Activated CD4-positive, CD25-positive, alpha-beta regulatory T cell treated with anti-CD3 and anti-CD28 coated beads, Interleukin-2, amount 50 U/mL, for 16 hours (primary cell): Measurements from ENCODE around the gene SERINC4.
"Not testable (repeated sequence)": the region's sequence is repeated elsewhere in the genome, so short reads cannot be mapped to it uniquely, and the experiment has no call there.

Source experiments
- DNase-seq: peaks from one replicate; pipeline ENCODE4 v3.0.0-alpha.2; 2020; ENCODE audit warnings: low read depth, low spot score

The SERINC4 gene

DNA sequence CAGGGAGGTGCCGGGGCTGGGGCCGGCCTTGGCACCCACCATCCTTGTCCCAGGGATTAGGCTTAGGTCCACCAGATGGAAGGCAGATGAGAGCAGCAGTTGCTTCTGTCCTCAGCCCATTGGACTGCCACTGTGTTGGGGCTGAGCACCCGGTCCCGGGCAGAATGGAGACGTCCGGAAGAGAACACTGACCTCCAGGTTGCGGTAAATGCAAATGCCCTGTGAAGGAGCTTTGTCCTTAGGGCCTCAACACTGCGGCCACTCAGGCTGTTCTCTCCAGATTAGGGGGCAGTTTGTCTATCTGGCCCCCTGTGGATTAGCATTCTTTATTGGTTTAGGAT, at the start of gene SERINC4:
Gene SERINC4 (minus strand): TSS at position 276 of the 341 bp plus-strand sequence. CDS start 234 bp downstream, at position 42.
- no peak for DNase-seq

- no peak for DNase-seq
These were observed 45.4 kb upstream of the SERINC4 start for GRCh38 chr15:43845421-43845820.

DNA sequence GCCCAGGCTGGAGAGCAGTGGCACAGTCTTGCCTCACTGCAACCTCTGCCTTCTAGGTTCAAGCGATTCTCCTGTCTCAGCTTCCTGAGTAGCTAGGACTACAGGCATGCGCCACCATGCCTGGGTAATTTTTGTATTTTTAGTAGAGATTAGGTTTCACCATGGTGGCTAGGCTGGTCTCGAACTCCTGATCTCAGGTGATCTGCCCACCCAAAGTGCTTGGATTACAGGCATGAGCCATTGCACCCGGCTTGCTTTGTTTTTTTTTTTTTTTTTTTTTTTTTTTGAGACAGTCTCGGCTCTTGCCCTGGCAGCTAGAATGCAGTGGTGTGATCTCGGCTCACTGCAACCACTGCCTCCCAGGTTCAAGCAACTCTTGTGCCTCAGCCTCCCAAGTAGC, 32.5 kb upstream of the SERINC4 start:
- not testable (repeated sequence) for DNase-seq

DNA sequence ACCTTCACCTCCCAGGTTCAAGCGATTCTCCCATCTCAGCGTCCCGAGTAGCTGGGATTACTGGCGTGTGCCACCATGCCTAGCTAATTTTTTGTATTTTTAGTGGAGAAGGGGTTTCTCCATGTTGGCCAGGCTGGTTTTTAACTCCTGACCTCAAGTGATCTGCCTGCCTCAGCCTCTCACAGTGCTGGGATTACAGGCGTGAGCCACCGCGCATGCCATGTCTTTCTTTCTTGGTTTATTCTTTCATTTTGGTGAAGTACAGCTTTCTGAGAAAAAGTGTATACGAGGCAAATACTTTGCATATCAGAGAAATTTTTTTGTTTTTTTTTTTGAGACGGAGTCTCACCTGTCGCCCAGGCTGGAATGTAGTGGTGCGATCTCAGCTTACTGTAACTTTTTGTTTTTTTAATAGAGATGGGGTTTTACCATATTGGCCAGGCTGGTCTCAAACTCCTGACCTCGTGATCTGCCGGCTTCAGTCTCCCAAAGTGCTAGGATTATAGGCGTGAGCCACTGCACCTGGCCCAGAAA, 31.6 kb upstream of the SERINC4 start:
- DNase-seq, result not testable (repeated sequence)

DNA sequence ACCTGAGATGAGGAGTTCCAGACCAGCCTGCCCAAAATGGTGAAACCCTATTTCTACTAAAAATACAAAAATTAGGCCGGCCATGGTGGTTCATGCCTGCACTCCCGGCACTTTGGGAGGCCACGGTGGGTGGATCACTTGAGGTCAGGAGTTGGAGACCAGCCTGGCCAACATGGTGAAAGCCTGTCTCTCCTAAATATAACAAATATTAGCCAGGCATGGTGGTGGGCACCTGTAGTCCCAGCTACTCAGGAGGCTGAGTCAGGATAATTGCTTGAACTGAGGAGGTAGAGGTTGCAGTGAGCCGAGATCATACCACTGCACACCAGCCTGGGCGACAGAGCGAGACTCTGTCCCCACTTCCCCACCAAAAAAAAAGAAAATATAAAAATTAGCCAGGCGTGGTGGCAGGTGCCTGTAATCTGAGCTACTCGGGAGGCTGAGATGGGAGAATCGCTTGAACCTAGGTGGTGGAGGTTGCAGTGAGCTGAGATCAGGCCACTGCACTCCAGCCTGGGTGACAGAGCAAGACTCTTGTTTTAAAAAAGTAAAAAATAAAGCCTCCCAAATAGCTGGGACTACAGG, 30.8 kb upstream of the SERINC4 start:
- not testable (repeated sequence) for DNase-seq

DNA sequence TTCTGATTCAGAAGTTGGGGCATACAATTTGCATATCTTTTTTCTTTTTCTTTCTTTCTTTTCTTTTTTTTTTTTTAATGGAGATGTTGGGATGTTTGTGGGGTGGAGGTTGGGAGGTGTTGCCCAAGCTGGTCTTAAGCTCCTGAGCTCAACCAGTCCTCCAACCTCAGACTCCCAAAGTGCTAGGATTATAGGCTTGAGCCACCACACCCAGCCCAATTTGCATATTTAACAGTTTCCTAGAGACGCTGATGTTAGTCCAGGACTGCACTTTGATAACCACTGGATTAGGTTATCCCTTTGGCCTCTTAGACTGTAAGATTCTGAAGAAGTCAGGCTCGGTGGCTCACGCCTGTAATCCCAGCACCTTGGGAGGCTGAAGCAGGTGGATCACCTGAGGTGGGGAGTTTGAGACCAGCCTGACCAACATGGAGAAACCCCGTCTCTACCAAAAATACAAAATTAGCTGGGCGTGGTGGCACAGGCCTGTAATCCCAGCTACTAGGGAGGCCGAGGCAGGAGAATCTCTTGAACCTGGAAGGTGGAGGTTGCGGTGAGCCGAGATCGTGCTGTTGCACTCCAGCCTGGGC, 30.0 kb upstream of the SERINC4 start:
- DNase-seq, result not testable (repeated sequence)

GRCh38 chr15:43828061-43828657, 28.1 kb upstream of the SERINC4 start:
- DNase-seq, result no peak

DNA sequence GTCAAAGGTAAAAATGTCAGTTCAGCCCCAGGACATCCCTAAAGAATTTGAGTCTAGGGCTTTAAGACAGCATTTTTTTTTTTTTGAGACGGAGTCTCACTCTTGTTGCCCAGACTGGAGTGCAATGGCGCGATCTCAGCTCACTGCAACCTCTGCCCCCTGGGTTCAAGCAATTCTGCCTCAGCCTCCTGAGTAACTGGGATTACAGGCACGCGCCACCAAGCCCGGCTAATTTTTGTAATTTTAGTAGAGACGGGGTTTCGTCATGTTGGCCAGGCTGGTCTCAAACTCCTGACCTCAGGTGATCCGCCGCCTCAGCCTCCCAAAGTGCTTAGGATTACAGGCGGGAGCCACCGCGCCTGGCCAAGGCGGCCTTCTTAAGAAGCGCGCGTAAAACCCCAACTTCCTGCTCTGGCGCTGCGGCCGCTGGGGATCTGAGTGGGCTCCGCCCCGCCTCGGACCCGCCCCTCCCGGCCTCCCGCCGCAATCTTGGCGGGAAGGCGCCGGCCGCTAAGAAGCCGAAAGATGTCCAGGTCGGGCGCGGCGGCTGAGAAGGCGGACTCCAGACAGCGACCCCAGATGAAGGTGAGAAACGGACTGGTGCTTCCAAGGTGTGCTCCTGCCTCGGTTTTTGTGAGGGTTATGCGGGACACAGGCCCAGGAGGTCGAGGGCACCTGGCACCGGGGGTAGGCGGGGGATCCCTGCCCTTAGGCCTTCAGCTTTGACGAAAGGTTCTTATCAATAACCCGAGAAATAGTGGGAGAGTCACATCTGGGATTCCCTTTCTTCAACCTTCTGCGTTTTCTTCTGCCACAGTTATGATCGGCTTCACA, 26.7 kb upstream of the SERINC4 start, which contains the start of gene WDR76:
Gene WDR76 (plus strand): TSS at position 495 of the 834 bp plus-strand sequence. CDS start 31 bp downstream, at position 526.
- DNase-seq, result peak; percentile 55

DNA sequence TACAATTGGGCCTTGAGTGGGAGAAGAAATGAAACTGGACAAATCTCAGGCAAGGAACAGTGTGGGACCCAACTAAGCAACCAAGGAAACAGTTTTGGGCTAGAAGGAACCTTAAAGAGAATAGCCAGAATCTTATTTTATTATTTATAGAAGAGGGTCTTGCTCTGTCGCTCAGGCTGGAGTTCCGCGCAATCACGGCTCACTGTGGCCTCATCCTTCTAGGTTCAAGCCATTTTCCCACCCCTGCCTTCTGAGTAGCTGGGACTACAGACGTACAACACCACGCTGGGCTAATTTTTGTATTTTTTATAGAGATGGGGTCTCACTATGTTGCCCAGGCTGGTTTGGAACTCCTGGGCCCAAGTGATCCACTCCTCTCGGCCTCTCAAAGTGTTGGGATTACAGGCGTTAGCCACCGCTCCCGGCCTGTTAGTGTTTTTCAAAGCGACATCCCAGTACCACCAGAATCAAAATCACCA, 26.0 kb upstream of the SERINC4 start:
- DNase-seq, result no peak

DNA sequence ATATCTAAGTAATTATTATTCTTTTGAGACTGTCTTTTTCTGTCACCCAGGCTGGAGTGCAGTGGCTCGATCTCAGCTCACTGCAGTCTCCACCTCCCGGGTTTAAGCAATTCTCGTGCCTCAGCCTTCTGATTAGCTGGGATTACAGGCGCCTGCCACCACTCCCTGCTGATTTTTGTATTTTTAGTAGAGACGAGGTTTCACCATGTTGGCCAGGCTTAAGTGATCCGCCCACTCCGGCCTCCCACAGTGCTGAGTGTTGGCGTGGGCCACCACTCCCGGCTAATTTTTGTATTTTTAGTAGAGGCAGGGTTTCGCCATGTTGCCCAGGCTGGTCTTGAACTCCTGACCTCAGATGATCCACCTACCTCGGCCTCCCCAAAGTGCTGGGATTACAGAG, 25.3 kb upstream of the SERINC4 start:
- DNase-seq, result not testable (repeated sequence)

DNA sequence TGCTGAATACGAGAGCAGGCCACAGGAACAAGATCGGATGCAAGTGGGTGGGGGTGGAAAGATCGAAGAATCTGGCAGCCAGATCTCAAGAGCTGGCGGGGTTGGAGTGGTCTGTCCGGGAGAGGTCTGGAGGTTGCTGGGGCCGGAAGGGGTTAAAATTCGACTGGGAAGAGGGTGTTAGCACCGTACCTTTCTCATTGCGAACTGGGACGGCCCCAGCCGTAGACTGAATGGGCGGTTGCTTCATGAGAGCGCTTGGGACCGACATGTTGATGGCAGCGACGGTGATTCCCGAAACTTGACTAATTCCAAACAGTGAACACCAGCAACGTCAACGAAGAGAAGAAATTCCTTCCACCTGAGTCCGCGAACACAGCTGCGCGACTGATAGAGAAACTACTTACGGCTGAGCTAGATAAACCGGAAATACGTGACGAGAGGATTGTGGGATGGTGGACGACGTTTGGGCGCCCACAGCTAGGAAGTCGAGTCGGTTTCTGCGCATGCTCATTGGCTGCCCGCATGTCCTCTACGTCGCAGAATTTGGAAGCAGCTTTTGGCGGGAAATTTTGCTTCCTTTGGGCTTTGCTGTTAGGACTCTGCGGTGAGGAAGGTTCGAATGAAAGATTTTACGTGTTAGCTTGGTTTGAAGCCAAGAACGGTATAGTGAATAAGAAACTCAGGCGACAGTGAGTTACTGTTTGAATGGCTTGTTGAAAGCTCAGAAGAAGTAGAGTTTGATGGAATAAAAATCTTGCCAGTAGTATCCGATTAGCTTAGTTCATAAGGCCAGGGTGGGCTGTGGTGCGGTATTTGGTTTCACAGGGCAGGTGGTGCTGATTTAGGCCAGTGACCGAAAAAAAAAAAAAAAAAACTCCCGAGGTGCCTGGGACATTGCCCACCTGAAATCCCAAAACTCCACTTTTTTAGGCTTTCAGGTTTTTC, 24.6 kb upstream of the SERINC4 start, which contains the start of gene MFAP1:
Gene MFAP1 (minus strand): TSS at position 389 of the 945 bp plus-strand sequence. CDS start 121 bp downstream, at position 268.
- peak; percentile 88 for DNase-seq

DNA sequence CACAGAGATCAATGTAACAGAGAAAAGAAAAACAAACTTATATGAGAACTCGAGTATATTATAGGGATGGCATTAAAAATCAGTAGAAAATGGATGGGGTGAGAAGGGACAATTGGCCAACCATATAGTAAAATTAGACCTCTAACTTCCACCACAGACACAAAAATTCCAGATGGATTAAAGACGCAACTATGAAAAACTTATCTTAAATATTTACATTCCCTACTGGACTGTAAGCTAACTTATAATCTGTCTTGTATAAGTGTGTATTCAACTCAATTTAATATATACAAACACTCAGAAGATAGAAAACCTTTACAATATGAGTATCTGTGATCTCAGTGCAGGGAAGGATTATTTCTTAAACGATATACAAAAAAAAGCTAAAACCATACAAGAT, 21.5 kb upstream of the SERINC4 start:
- DNase-seq, result no peak

DNA sequence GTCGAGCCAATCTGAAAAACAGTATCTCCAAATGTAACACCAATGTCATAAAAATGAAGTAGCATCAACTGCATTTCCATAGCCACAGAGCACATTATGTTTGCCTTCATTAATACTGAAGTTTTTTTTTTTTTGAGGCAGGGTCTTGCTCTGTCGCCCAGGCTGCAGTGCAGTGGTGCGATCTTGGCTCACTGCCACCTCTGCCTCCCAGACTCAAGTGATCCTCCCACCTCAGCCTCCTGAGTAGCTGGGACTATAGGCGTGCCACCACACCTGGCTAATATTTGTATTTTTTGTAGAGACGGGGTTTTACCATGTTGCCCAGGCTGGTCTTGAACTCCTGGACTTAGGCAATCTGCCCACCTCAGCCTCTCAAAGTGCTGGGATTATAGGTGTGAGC, 15.0 kb upstream of the SERINC4 start:
- DNase-seq, result not testable (repeated sequence)

DNA sequence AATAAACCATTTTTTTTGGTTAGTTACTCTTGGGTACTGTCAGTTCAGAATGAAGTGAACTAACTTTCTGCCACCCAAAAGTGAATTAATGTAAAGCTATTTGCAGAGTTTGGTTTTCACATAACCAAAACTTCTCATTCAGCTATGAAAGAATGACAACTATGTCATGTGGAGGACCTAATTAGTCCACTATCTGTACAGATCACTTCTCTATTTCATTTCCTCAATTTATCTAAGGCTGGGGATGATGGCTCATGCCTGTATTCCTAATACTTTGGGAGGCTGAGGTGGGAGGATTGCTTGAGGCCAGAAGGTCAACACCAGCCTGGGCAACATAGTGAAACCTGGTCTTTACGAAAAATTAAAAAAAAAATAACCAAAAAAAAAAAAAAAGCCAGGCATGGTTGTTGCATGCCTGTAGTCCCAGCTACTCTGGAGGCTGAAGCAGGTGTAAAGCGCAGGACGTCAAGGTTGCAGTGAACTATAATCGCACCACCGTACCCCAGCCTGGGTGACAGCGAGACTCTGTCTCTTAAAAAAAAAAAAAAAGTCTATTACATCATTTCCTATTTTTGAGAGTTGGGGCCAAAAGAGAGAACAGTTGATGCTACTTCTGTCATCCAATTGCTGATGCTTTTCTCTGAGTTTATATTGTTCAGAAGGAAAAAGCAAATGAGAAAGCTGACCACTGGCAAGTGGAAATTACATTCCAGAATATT, 9.1 kb upstream of the SERINC4 start:
- DNase-seq, result no peak

GRCh38 chr15:43808435-43808950, 8.5 kb upstream of the SERINC4 start:
- DNase-seq, result no peak

DNA sequence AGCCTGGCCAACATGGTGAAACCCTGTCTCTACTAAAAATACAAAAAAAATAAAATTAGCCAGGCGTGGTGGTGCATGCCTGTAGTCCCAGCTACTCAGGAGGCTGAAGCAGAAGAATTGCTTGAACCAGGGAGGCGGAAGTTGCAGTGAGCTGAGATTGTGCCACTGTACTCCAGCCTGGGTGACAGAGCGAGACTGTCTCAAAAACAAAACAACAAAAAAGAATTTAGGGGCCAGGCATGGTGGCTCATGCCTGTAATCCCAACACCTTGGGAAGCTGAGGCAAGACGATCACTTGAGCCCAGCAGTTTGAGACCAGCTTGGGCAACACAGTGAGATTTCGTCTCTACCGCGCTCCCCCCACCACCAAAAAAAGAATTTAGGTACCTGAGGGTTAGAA, 2.7 kb upstream of the SERINC4 start:
- DNase-seq, result not testable (repeated sequence)

GRCh38 chr15:43800286-43801141, 494 bp upstream of the SERINC4 start, which contains the start of gene HYPK:
Gene HYPK (plus strand): TSS chr15:43800599. CDS start chr15:43800623, 24 bp downstream.
- DNase-seq, result peak; percentile 84

GRCh38 chr15:43799209-43799944, 643 bp downstream of the SERINC4 start:
- DNase-seq, result no peak
